Right lobe of liver (tissue), 4 donors: ENCODE measurements around the gene STAT3.

Source experiments
- POLR2A ChIP-seq: fragments of 450-650 bp; IDR thresholded peaks from one replicate; pipeline ENCODE4 v1.6.1; 2017; ENCODE audit warnings: antibody characterized with exemption, mild to moderate bottlenecking
- TF ChIP-seq, protein P1 (sequence below), 4 donors: fragments of 200-600 bp in 3 of 4; fragments of 450-650 bp in 1 of 4; IDR thresholded peaks; one replicate each; pipeline versions ENCODE4 v1.5.1 to v1.8.0; 2016 to 2022; ENCODE audit warnings: antibody characterized with exemption in 4 of 4, mild to moderate bottlenecking in 2 of 4
- donor health status: DM: no; HTN: no; CAD: no.
- donor health status: DM: no; HTN: no; CAD: no.
- donor health status: DM: no; HTN: yes; CAD: no.

DNA sequence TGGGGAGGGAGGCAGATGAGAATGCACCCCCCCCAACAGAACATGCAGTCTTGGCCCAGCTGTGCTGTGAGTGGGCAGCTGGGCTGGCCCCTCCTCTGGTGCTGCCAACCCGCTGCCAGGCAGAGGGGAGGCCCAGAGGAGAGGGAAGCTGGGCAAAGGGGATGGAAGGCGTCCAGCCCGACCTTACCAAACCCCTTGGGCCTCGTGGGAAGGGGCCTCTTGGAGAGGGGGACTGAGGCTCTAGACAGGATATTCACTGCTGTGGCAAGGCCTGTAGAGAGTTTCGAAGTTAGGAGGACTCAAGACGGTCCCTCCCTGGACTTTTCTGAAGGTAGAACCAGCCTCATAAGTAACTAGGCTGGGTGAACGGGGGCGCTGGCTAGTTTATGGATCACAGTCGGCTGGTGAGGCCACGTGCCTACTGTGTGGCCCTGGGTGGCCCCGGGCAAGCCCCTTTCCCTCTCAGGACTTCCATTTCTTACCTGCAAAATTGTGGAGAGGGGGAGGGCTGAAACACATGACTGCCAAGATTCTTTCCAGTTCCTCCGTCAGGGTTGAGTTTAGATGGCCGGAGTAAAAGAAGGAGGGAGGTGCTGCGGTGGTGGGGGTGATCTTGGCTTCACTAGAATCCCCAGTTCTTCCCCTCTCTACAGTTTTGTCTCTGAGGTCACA is 100.8 kb downstream of the STAT3 start:
- TF ChIP-seq, protein P1, sequence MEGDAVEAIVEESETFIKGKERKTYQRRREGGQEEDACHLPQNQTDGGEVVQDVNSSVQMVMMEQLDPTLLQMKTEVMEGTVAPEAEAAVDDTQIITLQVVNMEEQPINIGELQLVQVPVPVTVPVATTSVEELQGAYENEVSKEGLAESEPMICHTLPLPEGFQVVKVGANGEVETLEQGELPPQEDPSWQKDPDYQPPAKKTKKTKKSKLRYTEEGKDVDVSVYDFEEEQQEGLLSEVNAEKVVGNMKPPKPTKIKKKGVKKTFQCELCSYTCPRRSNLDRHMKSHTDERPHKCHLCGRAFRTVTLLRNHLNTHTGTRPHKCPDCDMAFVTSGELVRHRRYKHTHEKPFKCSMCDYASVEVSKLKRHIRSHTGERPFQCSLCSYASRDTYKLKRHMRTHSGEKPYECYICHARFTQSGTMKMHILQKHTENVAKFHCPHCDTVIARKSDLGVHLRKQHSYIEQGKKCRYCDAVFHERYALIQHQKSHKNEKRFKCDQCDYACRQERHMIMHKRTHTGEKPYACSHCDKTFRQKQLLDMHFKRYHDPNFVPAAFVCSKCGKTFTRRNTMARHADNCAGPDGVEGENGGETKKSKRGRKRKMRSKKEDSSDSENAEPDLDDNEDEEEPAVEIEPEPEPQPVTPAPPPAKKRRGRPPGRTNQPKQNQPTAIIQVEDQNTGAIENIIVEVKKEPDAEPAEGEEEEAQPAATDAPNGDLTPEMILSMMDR (IDR thresholded peaks at IDR 0.05): no peak
- TF ChIP-seq POLR2A: peak; percentile 15
